GM12878 (cell line): ENCODE results near the gene IGSF22. TPM values are rescaled to one million over a fixed set of nuclear protein-coding genes. Genes with fewer than 3 reads are reported as not detected.

Source experiments
- BCL11A ChIP-seq: IDR thresholded peaks from 2 replicates; pipeline ENCODE4 v1.6.1; 2011; ENCODE audit warnings: low read depth, low read length
- CREM ChIP-seq: IDR thresholded peaks from 2 replicates; pipeline ENCODE4 v1.6.1; 2014; ENCODE audit warnings: antibody characterized with exemption, low read depth
- EED ChIP-seq: sonication (generic); IDR thresholded peaks from 2 replicates; pipeline ENCODE4 v1.6.1; 2016; ENCODE audit warnings: antibody characterized with exemption, low read depth
- EP300 ChIP-seq, 2 experiments: fragments of 150-350 bp in 1 of 2; IDR thresholded peaks; 2 replicates each; pipeline ENCODE4 v1.6.1; 2011 to 2012; ENCODE audit warnings: low read depth in 2 of 2, low read length in 2 of 2, borderline replicate concordance in 1 of 2, improper control_type of control experiment in 1 of 2, inconsistent platforms in 1 of 2; ENCODE audit not compliant: control insufficient read depth in 1 of 2
- ETV6 ChIP-seq, 2 experiments: fragments of 450-650 bp in 1 of 2; IDR thresholded peaks in 1 of 2; conservative IDR thresholded peaks in 1 of 2; 2 replicates each; pipeline ENCODE4 v1.6.1; 2014; ENCODE audit warnings: antibody characterized with exemption in 1 of 2, borderline replicate concordance in 1 of 2, low read depth in 1 of 2, mild to moderate bottlenecking in 1 of 2, moderate library complexity in 1 of 2
- IRF4 ChIP-seq: IDR thresholded peaks from 2 replicates; pipeline ENCODE4 v1.6.1; 2011; ENCODE audit warnings: low read depth, low read length
- JUND ChIP-seq: IDR thresholded peaks from 2 replicates; pipeline ENCODE4 v1.6.1; 2012; ENCODE audit warnings: low read depth, mild to moderate bottlenecking, low read length, improper control_type of control experiment, moderate library complexity
- LARP7 ChIP-seq: fragments of 450-650 bp; IDR thresholded peaks from 2 replicates; pipeline ENCODE4 v1.6.1; 2017; ENCODE audit warnings: mild to moderate bottlenecking
- MEF2B ChIP-seq: fragments of 450-650 bp; IDR thresholded peaks from 2 replicates; pipeline ENCODE4 v1.6.1; 2018; ENCODE audit warnings: mild to moderate bottlenecking, moderate library complexity; ENCODE audit not compliant: partially characterized antibody, poor library complexity, severe bottlenecking
- MTA2 ChIP-seq: fragments of 450-650 bp; IDR thresholded peaks from 2 replicates; pipeline ENCODE4 v1.6.1; 2016; ENCODE audit warnings: low read depth, mild to moderate bottlenecking, moderate library complexity
- NFXL1 ChIP-seq: fragments of 450-650 bp; IDR thresholded peaks from 2 replicates; pipeline ENCODE4 v1.6.1; 2017; ENCODE audit warnings: antibody characterized with exemption, mild to moderate bottlenecking, borderline replicate concordance
- NFYA ChIP-seq: IDR thresholded peaks from 2 replicates; pipeline ENCODE4 v1.6.1; 2011; ENCODE audit warnings: low read depth, mild to moderate bottlenecking, low read length, improper control_type of control experiment, borderline replicate concordance
- PRDM15 ChIP-seq: fragments of 450-650 bp; formaldehyde crosslinking; IDR thresholded peaks from 2 replicates; pipeline ENCODE4 v1.4.0; 2020; ENCODE audit warnings: mild to moderate bottlenecking, moderate library complexity
- RAD51 ChIP-seq: fragments of 450-650 bp; IDR thresholded peaks from 2 replicates; pipeline ENCODE4 v1.6.1; 2016; ENCODE audit warnings: moderate library complexity, mild to moderate bottlenecking, inconsistent platforms
- RFX5 ChIP-seq: IDR thresholded peaks from 2 replicates; pipeline ENCODE4 v1.6.1; 2011; ENCODE audit warnings: low read depth, low read length, improper control_type of control experiment
- SMAD1 ChIP-seq: fragments of 450-650 bp; IDR thresholded peaks from 2 replicates; pipeline ENCODE4 v1.6.1; 2018; ENCODE audit warnings: mild to moderate bottlenecking, low read depth; ENCODE audit not compliant: partially characterized antibody
- SMARCA5 ChIP-seq: fragments of 450-650 bp; IDR thresholded peaks from 2 replicates; pipeline ENCODE4 v1.6.1; 2017; ENCODE audit warnings: mild to moderate bottlenecking
- STAT3 ChIP-seq: IDR thresholded peaks from 2 replicates; pipeline ENCODE4 v1.6.1; 2011; ENCODE audit warnings: low read depth, low read length, improper control_type of control experiment
- SUZ12 ChIP-seq: fragments of 200-600 bp; sonication (generic); IDR thresholded peaks from one replicate; pipeline ENCODE4 v1.6.1; 2018; ENCODE audit warnings: antibody characterized with exemption, mild to moderate bottlenecking; ENCODE audit not compliant: unreplicated experiment
- TARDBP ChIP-seq: IDR thresholded peaks from 2 replicates; pipeline ENCODE4 v1.6.1; 2016; ENCODE audit warnings: borderline replicate concordance
- YBX1 ChIP-seq: fragments of 450-650 bp; IDR thresholded peaks from 2 replicates; pipeline ENCODE4 v1.6.1; 2016; ENCODE audit warnings: antibody characterized with exemption
- ZBTB11 ChIP-seq: fragments of 450-650 bp; formaldehyde crosslinking; IDR thresholded peaks from 2 replicates; pipeline ENCODE4 v1.5.0; 2022; ENCODE audit warnings: mild to moderate bottlenecking, missing genetic modification characterization
- polyA plus RNA-seq, 11 experiments: library from polyadenylated mRNA; depleted of rRNA in 4 of 11; unstranded in 6 of 11; stranded (reverse) in 5 of 11; fragments of >200 nt; fragmentation: Nextera tagmentation in 4 of 11; fragmentation: Illumina TruSeq in 1 of 11; extraction: Ambion mirVana in 4 of 11; extraction: Trizol in 1 of 11; gene quantifications; 1 replicate in 1 of 11; 2 replicates in 10 of 11; pipeline versions ENCODE4 v1.2.1 to v1.2.3, GENCODE V29; 2011 to 2016; ENCODE audit warnings: inconsistent platforms in 2 of 11, missing spikeins in 2 of 11, low read depth in 1 of 11
- total RNA-seq, 4 experiments: library from RNA; depleted of rRNA in 3 of 4; stranded (reverse); fragments of >200 nt in 3 of 4; fragmentation: Illumina TruSeq in 1 of 4; extraction: Trizol in 1 of 4; gene quantifications; 2 replicates each; pipeline versions ENCODE4 v1.2.1 to v1.2.3, GENCODE V29; 2013 to 2021
- TF ChIP-seq, protein P1 (sequence below): fragments of 450-650 bp; IDR thresholded peaks from 2 replicates; pipeline ENCODE4 v1.6.1; 2017; ENCODE audit warnings: mild to moderate bottlenecking, low read depth, inconsistent platforms; ENCODE audit not compliant: poor library complexity, severe bottlenecking

Gene IGSF22
- total and polyA plus RNA-seq, 10 of the 15 experiments (the other 5 are each of a cell fraction or from before 2014, with no cell fraction given): 0.02 to 0.18 TPM; not detected in 8

GRCh38 chr11:18768472-18768901 lies 42.5 kb upstream of the IGSF22 start (continued):
- TF ChIP-seq SUZ12 (no peak), RAD51 (0 out of 2 replicates have a peak, but pooled peaks have one; percentile 53), EED (peak; percentile 93), TARDBP (no peak), MTA2 (peak; percentile 91), YBX1 (no peak), ZBTB11 (CRISPR knock-in tag) (no peak), JUND (peak; percentile 88), NFYA (no peak), BCL11A (peak; percentile 61), PRDM15 (CRISPR knock-in tag) (no peak), EP300 (IDR thresholded peaks at IDR 0.05; ENCODE audit: borderline replicate concordance in 1 of 2, control insufficient read depth in 1 of 2, low read depth in 2 of 2, low read length in 2 of 2) (peak; percentile 92 to 94), LARP7 (no peak), CREM (peak; percentile 74), RFX5 (no peak), ETV6 (conservative IDR thresholded peaks at IDR 0.05 in 1 of 2, IDR thresholded peaks at IDR 0.05 in 1 of 2; ENCODE audit: borderline replicate concordance in 1 of 2, low read depth in 1 of 2) (peak in 1 of 2 experiments; percentile 83; a peak in 2 of 4 replicates), MEF2B (peak; percentile 95), IRF4 (peak; percentile 64; the same call in 1 of the 2 replicates), SMARCA5 (no peak), SMAD1 (no peak), STAT3 (peak; percentile 68; the same call in 1 of the 2 replicates), NFXL1 (no peak)
- TF ChIP-seq, protein P1, sequence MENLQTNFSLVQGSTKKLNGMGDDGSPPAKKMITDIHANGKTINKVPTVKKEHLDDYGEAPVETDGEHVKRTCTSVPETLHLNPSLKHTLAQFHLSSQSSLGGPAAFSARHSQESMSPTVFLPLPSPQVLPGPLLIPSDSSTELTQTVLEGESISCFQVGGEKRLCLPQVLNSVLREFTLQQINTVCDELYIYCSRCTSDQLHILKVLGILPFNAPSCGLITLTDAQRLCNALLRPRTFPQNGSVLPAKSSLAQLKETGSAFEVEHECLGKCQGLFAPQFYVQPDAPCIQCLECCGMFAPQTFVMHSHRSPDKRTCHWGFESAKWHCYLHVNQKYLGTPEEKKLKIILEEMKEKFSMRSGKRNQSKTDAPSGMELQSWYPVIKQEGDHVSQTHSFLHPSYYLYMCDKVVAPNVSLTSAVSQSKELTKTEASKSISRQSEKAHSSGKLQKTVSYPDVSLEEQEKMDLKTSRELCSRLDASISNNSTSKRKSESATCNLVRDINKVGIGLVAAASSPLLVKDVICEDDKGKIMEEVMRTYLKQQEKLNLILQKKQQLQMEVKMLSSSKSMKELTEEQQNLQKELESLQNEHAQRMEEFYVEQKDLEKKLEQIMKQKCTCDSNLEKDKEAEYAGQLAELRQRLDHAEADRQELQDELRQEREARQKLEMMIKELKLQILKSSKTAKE: peak; percentile 82
